H1 (cell line): ENCODE data around the gene PRPH2. TPM values are rescaled to one million over a fixed set of nuclear protein-coding genes. Genes with fewer than 3 reads are reported as not detected.

Experiments used
- CTCF ChIA-PET: fragments of 300-600 bp; sonication (Branson Sonifier 250); formaldehyde crosslinking; loops from one replicate; lab custom pipeline; 2021; ENCODE audit not compliant: partially characterized antibody; lab: Charles Lee
- POLR2A ChIA-PET: fragments of 300-600 bp; sonication (Branson Sonifier 250); formaldehyde crosslinking; loops from one replicate; lab custom pipeline; 2021; ENCODE audit warnings: inconsistent platforms; ENCODE audit not compliant: partially characterized antibody; lab: Charles Lee
- DNase-seq, 2 experiments: peaks; one replicate each; pipeline versions ENCODE4 v3.0.0 to v3.0.0-alpha.2; 2010 to 2022; ENCODE audit warnings: low spot score in 2 of 2, low read depth in 1 of 2, mixed read lengths in 1 of 2
- FAIRE-seq: peaks from 2 replicates; lab custom pipeline; 2011; peaks lifted over from hg19 to GRCh38; lab: Jason Lieb, UNC
- H2AFZ ChIP-seq: 2 replicates; pipeline ENCODE4 v1.8.1; 2012; ENCODE audit warnings: low read length, inconsistent platforms
- H2AK5ac ChIP-seq: 2 replicates; pipeline ENCODE4 v1.6.1; 2013; ENCODE audit warnings: low read depth, low read length
- H2BK120ac ChIP-seq: replicated peaks from 2 replicates; pipeline ENCODE3; 2013; ENCODE audit warnings: low read depth, low read length, inconsistent platforms
- H2BK12ac ChIP-seq: 2 replicates; pipeline ENCODE4 v1.6.1; 2013; ENCODE audit warnings: low read depth, low read length
- H2BK15ac ChIP-seq: 2 replicates; pipeline ENCODE4 v1.6.1; 2013; ENCODE audit warnings: low read length
- H2BK20ac ChIP-seq: 2 replicates; pipeline ENCODE4 v1.6.1; 2013; ENCODE audit warnings: low read length
- H2BK5ac ChIP-seq: 2 replicates; pipeline ENCODE4 v1.6.1; 2013; ENCODE audit warnings: low read depth, low read length
- H3K14ac ChIP-seq: 2 replicates; pipeline ENCODE4 v1.6.1; 2013; ENCODE audit warnings: inconsistent platforms; ENCODE audit not compliant: insufficient read length
- H3K18ac ChIP-seq: 2 replicates; pipeline ENCODE4 v1.6.1; 2013; ENCODE audit warnings: low read length; ENCODE audit errors: extremely low read depth
- H3K23ac ChIP-seq: 2 replicates; pipeline ENCODE4 v1.6.1; 2013; ENCODE audit warnings: inconsistent platforms; ENCODE audit not compliant: insufficient read length
- H3K23me2 ChIP-seq: 2 replicates; pipeline ENCODE4 v1.6.1; 2013; ENCODE audit warnings: low read depth, low read length
- H3K27ac ChIP-seq: 2 replicates; pipeline ENCODE4 v1.6.1; 2011; ENCODE audit warnings: low read depth, low read length, inconsistent platforms
- H3K27me3 ChIP-seq, 4 experiments: replicated peaks in 1 of 4; 1 replicate in 1 of 4; 2 replicates in 3 of 4; pipeline versions ENCODE4 v1.6.1 to v1.8.1; 2011 to 2013; ENCODE audit warnings: low read length in 3 of 4, mild to moderate bottlenecking in 3 of 4, inconsistent platforms in 2 of 4, mixed read lengths in 2 of 4, moderate library complexity in 1 of 4; ENCODE audit not compliant: control insufficient read depth in 3 of 4, insufficient read depth in 3 of 4; ENCODE audit errors: extremely low read depth in 1 of 4
- H3K36me3 ChIP-seq, 4 experiments: 2 replicates each; pipeline versions ENCODE4 v1.6.1 to v1.8.1; 2011 to 2013; ENCODE audit warnings: mild to moderate bottlenecking in 4 of 4, low read length in 3 of 4, moderate library complexity in 2 of 4, control low read depth in 1 of 4, inconsistent platforms in 1 of 4; ENCODE audit not compliant: insufficient read depth in 4 of 4, control insufficient read depth in 2 of 4
- H3K4ac ChIP-seq: replicated peaks from 2 replicates; pipeline ENCODE3; 2013; ENCODE audit warnings: low read length, low read depth, mixed read lengths, inconsistent platforms; ENCODE audit not compliant: insufficient read length
- H3K4me1 ChIP-seq, 4 experiments: replicated peaks in 1 of 4; 1 replicate in 1 of 4; 2 replicates in 3 of 4; pipeline versions ENCODE4 v1.6.1 to v1.8.1; 2011 to 2013; ENCODE audit warnings: low read length in 3 of 4, inconsistent platforms in 2 of 4, mixed read lengths in 1 of 4; ENCODE audit not compliant: insufficient read depth in 4 of 4, control insufficient read depth in 3 of 4
- H3K4me2 ChIP-seq, 2 experiments: 2 replicates each; pipeline versions ENCODE4 v1.6.1 to v1.8.1; 2011 to 2013; ENCODE audit warnings: low read depth in 2 of 2, low read length in 2 of 2, control low read depth in 1 of 2, inconsistent platforms in 1 of 2, mild to moderate bottlenecking in 1 of 2; ENCODE audit not compliant: insufficient read depth in 1 of 2
- H3K4me3 ChIP-seq, 4 experiments: fragments of 200-600, 300-600 bp in 1 of 4; sonication (generic), shearing (Covaris generic), sonication (Bioruptor Twin) in 1 of 4; 2 replicates each; pipeline versions ENCODE4 v1.5.1 to v1.8.1; 2011 to 2016; ENCODE audit warnings: low read length in 4 of 4, low read depth in 3 of 4, control low read depth in 2 of 4, inconsistent platforms in 2 of 4, mild to moderate bottlenecking in 2 of 4, mixed read lengths in 1 of 4, moderate library complexity in 1 of 4; ENCODE audit not compliant: insufficient read depth in 2 of 4; ENCODE audit errors: extremely low read depth in 1 of 4
- H3K56ac ChIP-seq: replicated peaks from 2 replicates; pipeline ENCODE3; 2013; ENCODE audit warnings: low read depth, mild to moderate bottlenecking, mixed read lengths, low read length, inconsistent platforms; ENCODE audit not compliant: insufficient read length
- H3K79me1 ChIP-seq: 2 replicates; pipeline ENCODE4 v1.6.1; 2013; ENCODE audit warnings: low read depth, low read length, control low read depth
- H3K79me2 ChIP-seq, 2 experiments: 2 replicates each; pipeline versions ENCODE4 v1.6.1 to v1.8.1; 2012 to 2013; ENCODE audit warnings: low read length in 2 of 2, mild to moderate bottlenecking in 2 of 2, inconsistent platforms in 1 of 2; ENCODE audit not compliant: insufficient read depth in 2 of 2, control insufficient read depth in 1 of 2
- H3K9ac ChIP-seq, 4 experiments: replicated peaks in 1 of 4; 1 replicate in 1 of 4; 2 replicates in 3 of 4; pipeline versions ENCODE4 v1.6.1 to v1.8.1; 2011 to 2013; ENCODE audit warnings: low read depth in 3 of 4, low read length in 3 of 4, control low read depth in 2 of 4, mild to moderate bottlenecking in 2 of 4, moderate library complexity in 2 of 4, inconsistent platforms in 1 of 4; ENCODE audit errors: extremely low read depth in 1 of 4
- H3K9me3 ChIP-seq, 2 experiments: 2 replicates each; pipeline versions ENCODE4 v1.6.1 to v1.8.1; 2012 to 2013; ENCODE audit warnings: mild to moderate bottlenecking in 2 of 2, moderate library complexity in 2 of 2, control low read depth in 1 of 2, inconsistent platforms in 1 of 2, low read depth in 1 of 2, low read length in 1 of 2, mixed read lengths in 1 of 2; ENCODE audit not compliant: insufficient read depth in 2 of 2
- H4K20me1 ChIP-seq, 2 experiments: replicated peaks in 1 of 2; 2 replicates each; pipeline versions ENCODE3 to v1.8.1; 2011 to 2013; ENCODE audit warnings: inconsistent platforms in 2 of 2, low read length in 2 of 2, mild to moderate bottlenecking in 1 of 2; ENCODE audit not compliant: insufficient read depth in 2 of 2, control insufficient read depth in 1 of 2
- H4K5ac ChIP-seq: 2 replicates; pipeline ENCODE4 v1.6.1; 2013; ENCODE audit warnings: low read length, low read depth, mixed read lengths, inconsistent platforms; ENCODE audit not compliant: insufficient read length
- H4K8ac ChIP-seq: 2 replicates; pipeline ENCODE4 v1.8.0; 2013; ENCODE audit warnings: mild to moderate bottlenecking, moderate library complexity, low read length, inconsistent platforms; ENCODE audit not compliant: insufficient read depth; ENCODE audit errors: extremely low read depth
- H4K91ac ChIP-seq: replicated peaks from 2 replicates; pipeline ENCODE3; 2013; ENCODE audit warnings: low read length, mixed read lengths, inconsistent platforms; ENCODE audit not compliant: insufficient read length
- MAFK ChIP-seq: IDR thresholded peaks from 2 replicates; pipeline ENCODE4 v1.6.1; 2012; ENCODE audit warnings: low read depth, mild to moderate bottlenecking, improper control_type of control experiment, low read length
- MAX ChIP-seq: IDR thresholded peaks from 2 replicates; pipeline ENCODE4 v1.6.1; 2012; ENCODE audit warnings: inconsistent platforms
- NANOG ChIP-seq: IDR thresholded peaks from 2 replicates; pipeline ENCODE4 v1.6.1; 2011; ENCODE audit warnings: low read length, low read depth, mild to moderate bottlenecking, inconsistent platforms; ENCODE audit not compliant: insufficient read depth, poor library complexity, severe bottlenecking
- RAD21 ChIP-seq, 2 experiments: IDR thresholded peaks in 1 of 2; conservative IDR thresholded peaks in 1 of 2; 2 replicates each; pipeline ENCODE4 v1.6.1; 2011; ENCODE audit warnings: low read depth in 2 of 2, low read length in 2 of 2, improper control_type of control experiment in 1 of 2, inconsistent platforms in 1 of 2, mild to moderate bottlenecking in 1 of 2, moderate library complexity in 1 of 2
- RXRA ChIP-seq: IDR thresholded peaks from 2 replicates; pipeline ENCODE4 v1.6.1; 2011; ENCODE audit warnings: low read depth, mild to moderate bottlenecking, low read length, moderate library complexity; ENCODE audit not compliant: insufficient read depth
- SIN3A ChIP-seq, 2 experiments: IDR thresholded peaks in 1 of 2; conservative IDR thresholded peaks in 1 of 2; 2 replicates each; pipeline ENCODE4 v1.6.1; 2011 to 2012; ENCODE audit warnings: low read length in 2 of 2, improper control_type of control experiment in 1 of 2, low read depth in 1 of 2, mild to moderate bottlenecking in 1 of 2
- TAF7 ChIP-seq: optimal IDR thresholded peaks from 2 replicates; pipeline ENCODE3; 2011; ENCODE audit warnings: low read depth, mild to moderate bottlenecking, inconsistent platforms, low read length, moderate library complexity, borderline replicate concordance
- TBP ChIP-seq: IDR thresholded peaks from 2 replicates; pipeline ENCODE4 v1.6.1; 2011; ENCODE audit warnings: low read depth, low read length, improper control_type of control experiment
- TCF12 ChIP-seq: IDR thresholded peaks from 2 replicates; pipeline ENCODE4 v1.6.1; 2011; ENCODE audit warnings: low read depth, mild to moderate bottlenecking, low read length
- WGBS, 2 experiments: shearing (Covaris generic) in 1 of 2; methylation state at CpG; one replicate each; pipeline versions ENCODE4 v1.1.6 to v1.1.7; 2013 to 2015; ENCODE audit warnings: low lambda C conversion rate in 2 of 2, mixed read lengths in 2 of 2, inconsistent platforms in 1 of 2, low coverage in 1 of 2, missing lambda C conversion rate in 1 of 2; ENCODE audit not compliant: insufficient replicate concordance in 2 of 2, insufficient coverage in 1 of 2, insufficient read length in 1 of 2; ENCODE audit errors: extremely low coverage in 1 of 2, missing lambda C conversion rate in 1 of 2; 5-methylcytosine and 5-hydroxymethylcytosine counted together
- polyA plus RNA-seq, 7 experiments: library from polyadenylated mRNA; depleted of rRNA in 3 of 7; stranded (reverse) in 5 of 7; unstranded in 2 of 7; fragments of >200 nt in 5 of 7; fragments of 200-250 nt in 2 of 7; gene quantifications; 1 replicate in 5 of 7; 2 replicates in 1 of 7; 4 replicates in 1 of 7; pipeline versions ENCODE4 v1.2.1 to v1.2.3, GENCODE V29; 2011 to 2013; ENCODE audit warnings: missing spikeins in 2 of 7, mixed read lengths in 2 of 7
- total RNA-seq: library from RNA; stranded (reverse); fragmentation: NEBNext Ultra II Directional; extraction: Animal tissue kit (Norgen Biotek cat#: 25700); gene quantifications from 2 replicates; pipeline ENCODE4 v1.2.1, GENCODE V29; 2021
- TF ChIP-seq, protein P1 (sequence below): IDR thresholded peaks from 2 replicates; pipeline ENCODE4 v1.6.1; 2012; ENCODE audit warnings: inconsistent platforms

Gene PRPH2
- total and polyA plus RNA-seq, 2 of the 8 experiments (the other 6 are each of a cell fraction or from before 2014, with no cell fraction given) = 0.23 to 0.65 TPM

DNA sequence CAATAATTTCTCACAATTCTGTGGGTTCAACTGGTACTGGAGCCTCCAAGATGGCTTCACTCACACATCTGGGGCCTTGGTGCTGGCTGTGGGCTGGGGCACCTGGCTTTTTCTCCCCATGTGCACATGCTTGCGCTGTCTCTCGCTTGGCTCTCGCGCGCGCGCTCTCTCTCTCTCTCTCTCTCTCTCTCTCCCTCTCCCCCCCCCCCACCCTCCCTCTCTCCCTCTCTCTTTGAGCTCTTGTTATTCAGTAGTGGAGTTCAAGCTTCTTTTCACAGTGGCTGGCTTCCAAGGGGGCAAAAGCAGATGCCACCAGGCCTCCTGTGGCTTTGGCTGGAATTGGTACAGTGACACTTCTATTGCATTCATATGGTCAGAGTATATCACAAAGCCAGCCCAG, 34.3 kb upstream of the PRPH2 start:
- H3K9ac ChIP-seq = peak overlapping the region in 1 of 4 experiments; percentile 47; a peak in 2 of 7 replicates
- peaks cover 0 to 7% of the 10 kb centered on the region in 2 experiments; a peak in 1 of 4 replicates for H3K79me2 ChIP-seq
- no peak overlapping the region for H2BK20ac ChIP-seq
- no peaks in the 10 kb centered on the region for H3K9me3 ChIP-seq
- H4K91ac ChIP-seq = no peak overlapping the region
- H3K79me1 ChIP-seq = no peaks in the 10 kb centered on the region; the same call in 1 of the 2 replicates
- H3K4ac ChIP-seq = no peak overlapping the region
- CTCF ChIA-PET = interaction anchor here (0.7 to 2.0 kb wide), 3 partner anchors 25 to 64 kb away, joined by 3 to 7 read pairs (median 3); partner anchors contain the start of gene BICRAL
- no peak overlapping the region; the same call in 1 of the 2 replicates for H2BK5ac ChIP-seq
- DNase-seq (peak in 1 of 2 experiments; percentile 58), FAIRE-seq (no peak)
- peaks cover 0 to 2% (median 0%) of the 10 kb centered on the region in 4 experiments; a peak in 1 of 7 replicates for H3K27me3 ChIP-seq
- H2AK5ac ChIP-seq = no peak overlapping the region
- no peaks in the 10 kb centered on the region; a peak in 1 of 8 replicates for H3K36me3 ChIP-seq
- H2BK15ac ChIP-seq = no peak overlapping the region
- H3K4me1 ChIP-seq = peaks cover 1 to 20% (median 16%) of the 10 kb centered on the region in 4 experiments
- peak overlapping the region in 1 of 4 experiments; percentile 37; a peak in 1 of 8 replicates for H3K4me3 ChIP-seq
- H3K56ac ChIP-seq = no peak overlapping the region
- H3K27ac ChIP-seq = peak overlapping the region; percentile 56; the same call in 1 of the 2 replicates
- POLR2A ChIA-PET = interaction anchor here (0.6 to 17.0 kb wide), 9 partner anchors 10 to 462 kb away, joined by 3 to 277 read pairs (median 4); partner anchors contain the start of genes BICRAL, RPL7L1 and TBCC
- no peaks in the 10 kb centered on the region for H3K23me2 ChIP-seq
- H4K8ac ChIP-seq = no peak overlapping the region
- H3K18ac ChIP-seq = 0 out of 2 replicates have a peak overlapping the region, but pooled peaks have one; percentile 24
- WGBS, 2 experiments = no CpG with 5 or more reads among the region's 7 CpGs
- H3K14ac ChIP-seq = no peak overlapping the region
- no peak overlapping the region for H4K5ac ChIP-seq
- peak overlapping the region; percentile 49 to 56 for H3K4me2 ChIP-seq
- H2BK12ac ChIP-seq = peak overlapping the region; percentile 18; the same call in 1 of the 2 replicates
- peak overlapping the region; percentile 52 for H2BK120ac ChIP-seq
- H3K23ac ChIP-seq = no peak overlapping the region
- H4K20me1 ChIP-seq = no peaks in the 10 kb centered on the region
- no peak overlapping the region for H2AFZ ChIP-seq
- TF ChIP-seq MAX (peak; percentile 77), RXRA (no peak), SIN3A (conservative IDR thresholded peaks at IDR 0.05 in 1 of 2, IDR thresholded peaks at IDR 0.05 in 1 of 2; ENCODE audit: low read depth in 1 of 2, low read length in 2 of 2) (no peak; a peak in 1 of 4 replicates), TCF12 (peak; percentile 75; the same call in 1 of the 2 replicates), TBP (peak; percentile 24; the same call in 1 of the 2 replicates), TAF7 (peak; percentile 24), RAD21 (IDR thresholded peaks at IDR 0.05 in 1 of 2, conservative IDR thresholded peaks at IDR 0.05 in 1 of 2; ENCODE audit: low read depth in 2 of 2, low read length in 2 of 2) (no peak), NANOG (peak; percentile 16), MAFK (no peak)
- TF ChIP-seq, protein P1, sequence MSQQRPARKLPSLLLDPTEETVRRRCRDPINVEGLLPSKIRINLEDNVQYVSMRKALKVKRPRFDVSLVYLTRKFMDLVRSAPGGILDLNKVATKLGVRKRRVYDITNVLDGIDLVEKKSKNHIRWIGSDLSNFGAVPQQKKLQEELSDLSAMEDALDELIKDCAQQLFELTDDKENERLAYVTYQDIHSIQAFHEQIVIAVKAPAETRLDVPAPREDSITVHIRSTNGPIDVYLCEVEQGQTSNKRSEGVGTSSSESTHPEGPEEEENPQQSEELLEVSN = peak; percentile 42; the same call in 1 of the 2 replicates
